Liver (tissue), 9 donors: ENCODE measurements around the gene CMTM1. TPM values are rescaled to one million over a fixed set of nuclear protein-coding genes. Genes with fewer than 3 reads are reported as not detected.

Experiments used
- DNase-seq: peaks from one replicate; pipeline ENCODE4 v3.0.0-alpha.2; 2017; ENCODE audit warnings: low spot score
- H3K27ac ChIP-seq, 2 donors: one replicate each; pipeline ENCODE4 v1.7.0; 2013; ENCODE audit warnings: inconsistent platforms in 2 of 2, low read length in 2 of 2, control low read depth in 1 of 2, low read depth in 1 of 2, mild to moderate bottlenecking in 1 of 2
- H3K27me3 ChIP-seq, 4 donors: one replicate each; pipeline versions ENCODE4 v1.6.1 to v1.7.0; 2013; ENCODE audit warnings: low read length in 3 of 4, inconsistent platforms in 1 of 4, mild to moderate bottlenecking in 1 of 4, moderate library complexity in 1 of 4; ENCODE audit not compliant: control insufficient read depth in 4 of 4, insufficient read depth in 4 of 4
- H3K36me3 ChIP-seq, 4 donors: one replicate each; pipeline versions ENCODE4 v1.6.1 to v1.7.0; 2013; ENCODE audit warnings: low read length in 3 of 4, mild to moderate bottlenecking in 3 of 4, low read depth in 1 of 4, moderate library complexity in 1 of 4; ENCODE audit not compliant: control insufficient read depth in 4 of 4, insufficient read depth in 3 of 4
- H3K4me1 ChIP-seq, 4 donors: one replicate each; pipeline versions ENCODE4 v1.6.1 to v1.7.0; 2013; ENCODE audit warnings: low read length in 3 of 4, mild to moderate bottlenecking in 3 of 4, moderate library complexity in 1 of 4; ENCODE audit not compliant: control insufficient read depth in 4 of 4, insufficient read depth in 4 of 4
- H3K4me3 ChIP-seq, 3 donors: one replicate each; pipeline versions ENCODE4 v1.6.1 to v1.7.0; 2013; ENCODE audit warnings: low read length in 3 of 3, control low read depth in 1 of 3, low read depth in 1 of 3, mild to moderate bottlenecking in 1 of 3
- H3K9ac ChIP-seq, 2 donors: one replicate each; pipeline ENCODE4 v1.7.0; 2013; ENCODE audit warnings: low read length in 2 of 2, mild to moderate bottlenecking in 2 of 2, moderate library complexity in 2 of 2, control low read depth in 1 of 2, low read depth in 1 of 2
- H3K9me3 ChIP-seq, 4 donors: one replicate each; pipeline versions ENCODE4 v1.6.1 to v1.7.0; 2013; ENCODE audit warnings: low read length in 3 of 4; ENCODE audit not compliant: control insufficient read depth in 4 of 4
- ATF3 ChIP-seq: IDR thresholded peaks from 2 replicates; pipeline ENCODE4 v1.6.1; 2016; ENCODE audit warnings: antibody characterized with exemption
- EGR1 ChIP-seq, 2 donors: IDR thresholded peaks; 2 replicates each; pipeline ENCODE4 v1.6.1; 2016 to 2018; ENCODE audit warnings: antibody characterized with exemption in 2 of 2, low read depth in 2 of 2
- FOXA1 ChIP-seq: IDR thresholded peaks from 2 replicates; pipeline ENCODE4 v1.6.1; 2016; ENCODE audit warnings: antibody characterized with exemption
- GABPA ChIP-seq, 2 donors: IDR thresholded peaks in 1 of 2; conservative IDR thresholded peaks in 1 of 2; 2 replicates each; pipeline ENCODE4 v1.6.1; 2016; ENCODE audit warnings: antibody characterized with exemption in 2 of 2, mild to moderate bottlenecking in 1 of 2, moderate library complexity in 1 of 2
- HNF4A ChIP-seq, 2 donors: conservative IDR thresholded peaks; 2 replicates each; pipeline ENCODE4 v1.6.1; 2016; ENCODE audit warnings: antibody characterized with exemption in 2 of 2, mild to moderate bottlenecking in 2 of 2
- HNF4G ChIP-seq: IDR thresholded peaks from 2 replicates; pipeline ENCODE4 v1.6.1; 2016; ENCODE audit warnings: antibody characterized with exemption
- JUND ChIP-seq, 2 donors: IDR thresholded peaks; 2 replicates each; pipeline ENCODE4 v1.6.1; 2016; ENCODE audit warnings: antibody characterized with exemption in 2 of 2
- MAX ChIP-seq: IDR thresholded peaks from 2 replicates; pipeline ENCODE4 v1.6.1; 2016; ENCODE audit warnings: antibody characterized with exemption
- NR2F2 ChIP-seq: IDR thresholded peaks from 2 replicates; pipeline ENCODE4 v1.6.1; 2016; ENCODE audit warnings: antibody characterized with exemption
- RAD21 ChIP-seq, 2 donors: IDR thresholded peaks; 2 replicates each; pipeline ENCODE4 v1.6.1; 2016; ENCODE audit warnings: antibody characterized with exemption in 2 of 2, mild to moderate bottlenecking in 2 of 2
- REST ChIP-seq: IDR thresholded peaks from 2 replicates; pipeline ENCODE4 v1.6.1; 2016; ENCODE audit warnings: antibody characterized with exemption, mild to moderate bottlenecking
- RXRA ChIP-seq, 2 donors: IDR thresholded peaks; 2 replicates each; pipeline ENCODE4 v1.6.1; 2017 to 2018; ENCODE audit warnings: antibody characterized with exemption in 2 of 2, mild to moderate bottlenecking in 1 of 2
- SP1 ChIP-seq: IDR thresholded peaks from 2 replicates; pipeline ENCODE4 v1.6.1; 2018; ENCODE audit warnings: antibody characterized with exemption, mild to moderate bottlenecking
- TAF1 ChIP-seq: conservative IDR thresholded peaks from 2 replicates; pipeline ENCODE4 v1.6.1; 2016; ENCODE audit warnings: antibody characterized with exemption, mild to moderate bottlenecking
- YY1 ChIP-seq: IDR thresholded peaks from 2 replicates; pipeline ENCODE4 v1.6.1; 2016; ENCODE audit warnings: antibody characterized with exemption, mild to moderate bottlenecking
- WGBS: extraction: QIAGEN DNeasy Blood & Tissue Kit; methylation state at CpG from one replicate; pipeline ENCODE4 v1.1.7; 2013; 5-methylcytosine and 5-hydroxymethylcytosine counted together
- polyA plus RNA-seq, 2 donors: library from polyadenylated mRNA; stranded (reverse) in 1 of 2; unstranded in 1 of 2; fragments of 200-250 nt in 1 of 2; fragments of >200 nt in 1 of 2; fragmentation: Nextera tagmentation in 1 of 2; extraction: Ambion mirVana in 1 of 2; gene quantifications; one replicate each; pipeline versions ENCODE4 v1.2.1 to v1.2.3, GENCODE V29; 2013 to 2015
- total RNA-seq, 2 donors: library from RNA; depleted of rRNA; stranded (reverse); fragments of >200 nt; gene quantifications; one replicate each; pipeline ENCODE4 v1.2.3, GENCODE V29; 2014
- TF ChIP-seq, protein P1 (sequence below): IDR thresholded peaks from 2 replicates; pipeline ENCODE4 v1.6.1; 2016; ENCODE audit warnings: antibody characterized with exemption
- TF ChIP-seq, protein P2 (sequence below): fragments of 150-350 bp; IDR thresholded peaks from 2 replicates; pipeline ENCODE4 v1.5.1; 2017; ENCODE audit warnings: improper control_type of control experiment, low read depth, low read length; ENCODE audit not compliant: missing input control
- donor health status: healthy.
- donor health status: healthy.
- donor health status: healthy.
- donor health status: healthy.
- donor health status: healthy.

CMTM1 gene
- total and polyA plus RNA-seq, 4 donors, result 0.32 to 0.84 (median 0.49) TPM

GRCh38 chr16:66580605-66581209 is 14.5 kb downstream of the CMTM1 start:
- Histone ChIP-seq H3K4me3 (no peak overlapping the region), H3K27me3 (peaks cover 0 to 9% (median 0%) of the 10 kb centered on the region in 4 donors), H3K9ac (no peak overlapping the region), H3K27ac (no peak overlapping the region), H3K4me1 (peaks cover 4 to 12% (median 5%) of the 10 kb centered on the region in 4 donors), H3K9me3 (no peaks in the 10 kb centered on the region), H3K36me3 (no peaks in the 10 kb centered on the region)
- no peak for DNase-seq
- TF ChIP-seq REST (no peak), TAF1 (no peak), ATF3 (no peak), YY1 (no peak)
- TF ChIP-seq, protein P1, sequence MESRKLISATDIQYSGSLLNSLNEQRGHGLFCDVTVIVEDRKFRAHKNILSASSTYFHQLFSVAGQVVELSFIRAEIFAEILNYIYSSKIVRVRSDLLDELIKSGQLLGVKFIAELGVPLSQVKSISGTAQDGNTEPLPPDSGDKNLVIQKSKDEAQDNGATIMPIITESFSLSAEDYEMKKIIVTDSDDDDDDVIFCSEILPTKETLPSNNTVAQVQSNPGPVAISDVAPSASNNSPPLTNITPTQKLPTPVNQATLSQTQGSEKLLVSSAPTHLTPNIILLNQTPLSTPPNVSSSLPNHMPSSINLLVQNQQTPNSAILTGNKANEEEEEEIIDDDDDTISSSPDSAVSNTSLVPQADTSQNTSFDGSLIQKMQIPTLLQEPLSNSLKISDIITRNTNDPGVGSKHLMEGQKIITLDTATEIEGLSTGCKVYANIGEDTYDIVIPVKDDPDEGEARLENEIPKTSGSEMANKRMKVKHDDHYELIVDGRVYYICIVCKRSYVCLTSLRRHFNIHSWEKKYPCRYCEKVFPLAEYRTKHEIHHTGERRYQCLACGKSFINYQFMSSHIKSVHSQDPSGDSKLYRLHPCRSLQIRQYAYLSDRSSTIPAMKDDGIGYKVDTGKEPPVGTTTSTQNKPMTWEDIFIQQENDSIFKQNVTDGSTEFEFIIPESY, result no peak
- 94% methylated on average over 4 of the region's 4 CpGs for WGBS

DNA sequence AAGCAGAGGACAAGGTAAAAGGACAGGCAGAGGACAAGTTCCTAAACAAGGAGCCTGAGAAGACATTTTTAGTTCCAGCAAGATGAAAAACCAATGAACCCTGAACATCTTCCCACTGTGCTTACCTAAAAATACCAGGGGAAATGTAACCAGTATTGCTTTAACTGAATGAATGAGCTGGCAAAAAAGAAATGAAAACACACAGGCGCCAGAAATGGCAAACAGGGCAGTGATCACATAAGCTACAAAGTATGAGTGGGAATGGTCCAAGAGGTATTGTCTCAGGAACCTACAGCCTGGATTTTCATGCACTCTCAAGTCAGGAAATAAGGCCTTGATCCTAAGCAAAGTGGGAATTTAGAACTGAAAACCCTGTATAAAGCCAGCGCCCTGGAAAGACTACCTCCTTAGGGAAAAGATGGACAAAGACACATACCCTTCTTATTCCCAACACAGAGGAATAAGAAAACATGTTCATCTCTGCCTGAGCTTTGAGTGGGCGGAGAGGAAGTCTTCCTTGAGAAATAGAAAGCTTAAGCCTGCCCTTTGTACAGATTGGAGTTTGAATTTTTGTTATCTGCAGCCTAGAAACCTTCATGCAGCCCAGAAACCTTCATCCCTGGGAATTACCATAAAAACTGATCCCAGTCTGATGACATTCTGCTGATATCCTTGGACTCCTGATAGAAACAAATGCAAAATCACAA is 15.2 kb downstream of the CMTM1 start:
- Histone ChIP-seq H3K4me1 (peaks cover 4 to 12% (median 5%) of the 10 kb centered on the region in 4 donors), H3K4me3 (no peak overlapping the region), H3K27ac (no peak overlapping the region), H3K27me3 (peaks cover 0 to 9% (median 0%) of the 10 kb centered on the region in 4 donors), H3K9me3 (no peaks in the 10 kb centered on the region), H3K36me3 (no peaks in the 10 kb centered on the region), H3K9ac (no peak overlapping the region)
- DNase-seq, result no peak
- 94% methylated on average over 3 of the region's 3 CpGs for WGBS
- TF ChIP-seq GABPA (IDR thresholded peaks at IDR 0.05 in 1 of 2, conservative IDR thresholded peaks at IDR 0.05 in 1 of 2) (no peak), SP1 (no peak), TAF1 (no peak), HNF4A (conservative IDR thresholded peaks at IDR 0.05) (no peak), YY1 (no peak), RAD21 (IDR thresholded peaks at IDR 0.05) (no peak), EGR1 (IDR thresholded peaks at IDR 0.05; ENCODE audit: low read depth in 2 of 2) (no peak), FOXA1 (no peak), JUND (IDR thresholded peaks at IDR 0.05) (no peak), NR2F2 (no peak), REST (no peak), RXRA (IDR thresholded peaks at IDR 0.05) (no peak), MAX (no peak), HNF4G (no peak)
- TF ChIP-seq, protein P1, result no peak
- TF ChIP-seq, protein P2, sequence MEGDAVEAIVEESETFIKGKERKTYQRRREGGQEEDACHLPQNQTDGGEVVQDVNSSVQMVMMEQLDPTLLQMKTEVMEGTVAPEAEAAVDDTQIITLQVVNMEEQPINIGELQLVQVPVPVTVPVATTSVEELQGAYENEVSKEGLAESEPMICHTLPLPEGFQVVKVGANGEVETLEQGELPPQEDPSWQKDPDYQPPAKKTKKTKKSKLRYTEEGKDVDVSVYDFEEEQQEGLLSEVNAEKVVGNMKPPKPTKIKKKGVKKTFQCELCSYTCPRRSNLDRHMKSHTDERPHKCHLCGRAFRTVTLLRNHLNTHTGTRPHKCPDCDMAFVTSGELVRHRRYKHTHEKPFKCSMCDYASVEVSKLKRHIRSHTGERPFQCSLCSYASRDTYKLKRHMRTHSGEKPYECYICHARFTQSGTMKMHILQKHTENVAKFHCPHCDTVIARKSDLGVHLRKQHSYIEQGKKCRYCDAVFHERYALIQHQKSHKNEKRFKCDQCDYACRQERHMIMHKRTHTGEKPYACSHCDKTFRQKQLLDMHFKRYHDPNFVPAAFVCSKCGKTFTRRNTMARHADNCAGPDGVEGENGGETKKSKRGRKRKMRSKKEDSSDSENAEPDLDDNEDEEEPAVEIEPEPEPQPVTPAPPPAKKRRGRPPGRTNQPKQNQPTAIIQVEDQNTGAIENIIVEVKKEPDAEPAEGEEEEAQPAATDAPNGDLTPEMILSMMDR, result no peak
